MM.1S (cell line): ENCODE data around the gene USP46.

Source experiments
- DNase-seq: peaks from one replicate; pipeline ENCODE4 v3.0.0-alpha.2; 2015
- H2AFZ ChIP-seq: fragments of 300-600 bp; sonication (generic); 2 replicates; pipeline ENCODE4 v1.6.0; 2016; ENCODE audit warnings: antibody characterized with exemption, low read length
- H3F3A ChIP-seq: fragments of 300-600 bp; sonication (generic); 2 replicates; pipeline ENCODE4 v1.6.1; 2016; ENCODE audit warnings: mild to moderate bottlenecking, antibody characterized with exemption, low read length, moderate library complexity, mixed read lengths; ENCODE audit not compliant: insufficient read depth
- H3K27ac ChIP-seq: fragments of 300-600 bp; sonication (generic); 2 replicates; pipeline ENCODE4 v1.5.1; 2016; ENCODE audit warnings: mild to moderate bottlenecking, low read length
- H3K27me3 ChIP-seq: fragments of 300-600 bp; sonication (generic); replicated peaks from 2 replicates; pipeline ENCODE4 v1.6.0; 2016; ENCODE audit warnings: low read length; ENCODE audit not compliant: insufficient read depth
- H3K36me3 ChIP-seq: fragments of 300-600 bp; sonication (generic); replicated peaks from 2 replicates; pipeline ENCODE4 v1.6.1; 2016; ENCODE audit warnings: mild to moderate bottlenecking, low read length, mixed read lengths; ENCODE audit not compliant: insufficient read depth
- H3K4me1 ChIP-seq: fragments of 300-600 bp; sonication (generic); 2 replicates; pipeline ENCODE4 v1.6.1; 2016; ENCODE audit warnings: low read length, mixed read lengths
- H3K4me2 ChIP-seq: fragments of 300-600 bp; sonication (generic); 2 replicates; pipeline ENCODE4 v1.6.0; 2016; ENCODE audit warnings: low read depth, low read length
- H3K4me3 ChIP-seq: fragments of 300-600 bp; sonication (generic); 2 replicates; pipeline ENCODE4 v1.5.1; 2016; ENCODE audit warnings: low read length, mixed read lengths
- H3K79me2 ChIP-seq: fragments of 300-600 bp; sonication (generic); 2 replicates; pipeline ENCODE4 v1.6.1; 2016; ENCODE audit warnings: mixed run types, low read length, mixed read lengths
- H3K9ac ChIP-seq: fragments of 300-600 bp; sonication (generic); 2 replicates; pipeline ENCODE4 v1.6.1; 2016; ENCODE audit warnings: low read length, mixed read lengths
- H3K9me2 ChIP-seq: fragments of 300-600 bp; sonication (generic); replicated peaks from 2 replicates; pipeline ENCODE4 v1.6.1; 2016; ENCODE audit warnings: mild to moderate bottlenecking, low read length, mixed read lengths; ENCODE audit not compliant: insufficient read depth
- H3K9me3 ChIP-seq: fragments of 300-600 bp; sonication (generic); replicated peaks from 2 replicates; pipeline ENCODE4 v1.6.1; 2016; ENCODE audit warnings: mild to moderate bottlenecking, low read length, mixed read lengths; ENCODE audit not compliant: insufficient read depth
- H4K20me1 ChIP-seq: fragments of 300-600 bp; sonication (generic); 2 replicates; pipeline ENCODE4 v1.6.1; 2016; ENCODE audit warnings: mild to moderate bottlenecking, low read length, moderate library complexity, mixed read lengths; ENCODE audit not compliant: insufficient read depth
- CTCF ChIP-seq: fragments of 300-600 bp; sonication (generic); IDR thresholded peaks from 2 replicates; pipeline ENCODE4 v1.5.1; 2016; ENCODE audit warnings: antibody characterized with exemption, low read length, mixed read lengths
- EZH2 ChIP-seq: fragments of 300-600 bp; sonication (generic); optimal IDR thresholded peaks from 2 replicates; pipeline ENCODE3; 2017; ENCODE audit warnings: low read depth, mild to moderate bottlenecking, antibody characterized with exemption, low read length, mixed read lengths
- EZH2phosphoT487 ChIP-seq: fragments of 300-600 bp; sonication (generic); IDR thresholded peaks from 2 replicates; pipeline ENCODE4 v1.6.1; 2018; ENCODE audit warnings: antibody characterized with exemption, low read length

The USP46 gene

GRCh38 chr4:52572936-52573485, 86.1 kb downstream of the USP46 start:
- Histone ChIP-seq H3K9me3 (no peaks in the 10 kb centered on the region), H3K9me2 (no peaks in the 10 kb centered on the region), H3K4me1 (no peaks in the 10 kb centered on the region), H3K27ac (no peak overlapping the region), H3K9ac (no peak overlapping the region), H3K36me3 (no peaks in the 10 kb centered on the region), H3K4me3 (no peak overlapping the region), H4K20me1 (no peaks in the 10 kb centered on the region), H3K4me2 (no peak overlapping the region), H3F3A (no peaks in the 10 kb centered on the region), H3K27me3 (no peaks in the 10 kb centered on the region), H2AFZ (no peak overlapping the region), H3K79me2 (no peaks in the 10 kb centered on the region)
- TF ChIP-seq EZH2phosphoT487 (no peak), EZH2 (no peak), CTCF (no peak)
- no peak for DNase-seq

- Histone ChIP-seq H3F3A (no peaks in the 10 kb centered on the region), H3K79me2 (no peaks in the 10 kb centered on the region), H3K9me2 (no peaks in the 10 kb centered on the region), H3K36me3 (no peaks in the 10 kb centered on the region), H3K27ac (no peak overlapping the region), H3K4me1 (no peaks in the 10 kb centered on the region), H3K4me3 (no peak overlapping the region), H3K9ac (no peak overlapping the region), H2AFZ (no peak overlapping the region), H3K9me3 (no peaks in the 10 kb centered on the region), H4K20me1 (no peaks in the 10 kb centered on the region), H3K4me2 (no peak overlapping the region), H3K27me3 (no peaks in the 10 kb centered on the region)
- TF ChIP-seq EZH2phosphoT487, result no peak
- no peak for TF ChIP-seq EZH2
- TF ChIP-seq CTCF, result no peak
- DNase-seq, result no peak
Measured at GRCh38 chr4:52568351-52568750, 90.8 kb downstream of the USP46 start.

GRCh38 chr4:52566136-52567031, 92.7 kb downstream of the USP46 start:
- H3K27ac ChIP-seq, result no peak overlapping the region
- no peak overlapping the region for H3K9ac ChIP-seq
- H3K9me3 ChIP-seq, result no peaks in the 10 kb centered on the region

More at GRCh38 chr4:52566136-52567031, 92.7 kb downstream of the USP46 start:
- TF ChIP-seq EZH2 (no peak), CTCF (no peak), EZH2phosphoT487 (no peak)
- Histone ChIP-seq H3K4me1 (no peaks in the 10 kb centered on the region), H2AFZ (no peak overlapping the region), H3K79me2 (no peaks in the 10 kb centered on the region), H3K36me3 (no peaks in the 10 kb centered on the region), H3K27me3 (no peaks in the 10 kb centered on the region), H4K20me1 (no peaks in the 10 kb centered on the region), H3K4me2 (no peak overlapping the region), H3K4me3 (no peak overlapping the region), H3F3A (no peaks in the 10 kb centered on the region), H3K9me2 (no peaks in the 10 kb centered on the region)
- no peak for DNase-seq
